ENCODE results near the gene DIAPH1. TPM values are rescaled to one million over a fixed set of nuclear protein-coding genes. Genes with fewer than 3 reads are reported as not detected.

The DIAPH1 gene
- total RNA-seq, 1 donor from 2014 or later: 63.5 TPM

- Mint-ChIP-seq H3K4me1 (ENCODE audit: low read depth) (peaks cover 9% of the 10 kb centered on the region), H3K4me3 (ENCODE audit: low read depth) (no peak overlapping the region), H3K27ac (no peak overlapping the region), H3K9me3 (ENCODE audit: low read depth) (no peaks in the 10 kb centered on the region), H3K36me3 (ENCODE audit: insufficient read depth) (peaks cover 8% of the 10 kb centered on the region), H3K27me3 (no peaks in the 10 kb centered on the region)
- DNase-seq (ENCODE audit: low spot score, unreplicated experiment): no peak
- TF ChIP-seq, protein P1, sequence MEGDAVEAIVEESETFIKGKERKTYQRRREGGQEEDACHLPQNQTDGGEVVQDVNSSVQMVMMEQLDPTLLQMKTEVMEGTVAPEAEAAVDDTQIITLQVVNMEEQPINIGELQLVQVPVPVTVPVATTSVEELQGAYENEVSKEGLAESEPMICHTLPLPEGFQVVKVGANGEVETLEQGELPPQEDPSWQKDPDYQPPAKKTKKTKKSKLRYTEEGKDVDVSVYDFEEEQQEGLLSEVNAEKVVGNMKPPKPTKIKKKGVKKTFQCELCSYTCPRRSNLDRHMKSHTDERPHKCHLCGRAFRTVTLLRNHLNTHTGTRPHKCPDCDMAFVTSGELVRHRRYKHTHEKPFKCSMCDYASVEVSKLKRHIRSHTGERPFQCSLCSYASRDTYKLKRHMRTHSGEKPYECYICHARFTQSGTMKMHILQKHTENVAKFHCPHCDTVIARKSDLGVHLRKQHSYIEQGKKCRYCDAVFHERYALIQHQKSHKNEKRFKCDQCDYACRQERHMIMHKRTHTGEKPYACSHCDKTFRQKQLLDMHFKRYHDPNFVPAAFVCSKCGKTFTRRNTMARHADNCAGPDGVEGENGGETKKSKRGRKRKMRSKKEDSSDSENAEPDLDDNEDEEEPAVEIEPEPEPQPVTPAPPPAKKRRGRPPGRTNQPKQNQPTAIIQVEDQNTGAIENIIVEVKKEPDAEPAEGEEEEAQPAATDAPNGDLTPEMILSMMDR (IDR thresholded peaks at IDR 0.05; ENCODE audit: unreplicated experiment): no peak
These were observed 28.7 kb downstream of the DIAPH1 start for GRCh38 chr5:141590127-141590526.

- Mint-ChIP-seq H3K4me3 (ENCODE audit: low read depth) (no peak overlapping the region), H3K36me3 (ENCODE audit: insufficient read depth) (peaks cover 19% of the 10 kb centered on the region), H3K27ac (no peak overlapping the region), H3K4me1 (ENCODE audit: low read depth) (peaks cover 9% of the 10 kb centered on the region), H3K9me3 (ENCODE audit: low read depth) (no peaks in the 10 kb centered on the region), H3K27me3 (no peaks in the 10 kb centered on the region)
- no peak for DNase-seq (ENCODE audit: low spot score, unreplicated experiment)
- TF ChIP-seq, protein P1 (IDR thresholded peaks at IDR 0.05; ENCODE audit: unreplicated experiment): no peak
These were observed 32.6 kb downstream of the DIAPH1 start for GRCh38 chr5:141586246-141586645.

- TF ChIP-seq, protein P1 (IDR thresholded peaks at IDR 0.05; ENCODE audit: unreplicated experiment): no peak
- Mint-ChIP-seq H3K9me3 (ENCODE audit: low read depth) (no peaks in the 10 kb centered on the region), H3K27ac (no peak overlapping the region), H3K4me3 (ENCODE audit: low read depth) (no peak overlapping the region), H3K27me3 (no peaks in the 10 kb centered on the region), H3K36me3 (ENCODE audit: insufficient read depth) (peaks cover 20% of the 10 kb centered on the region), H3K4me1 (ENCODE audit: low read depth) (peaks cover 7% of the 10 kb centered on the region)
- no peak for DNase-seq (ENCODE audit: low spot score, unreplicated experiment)
These were observed 33.2 kb downstream of the DIAPH1 start for GRCh38 chr5:141585594-141585993.

DNA sequence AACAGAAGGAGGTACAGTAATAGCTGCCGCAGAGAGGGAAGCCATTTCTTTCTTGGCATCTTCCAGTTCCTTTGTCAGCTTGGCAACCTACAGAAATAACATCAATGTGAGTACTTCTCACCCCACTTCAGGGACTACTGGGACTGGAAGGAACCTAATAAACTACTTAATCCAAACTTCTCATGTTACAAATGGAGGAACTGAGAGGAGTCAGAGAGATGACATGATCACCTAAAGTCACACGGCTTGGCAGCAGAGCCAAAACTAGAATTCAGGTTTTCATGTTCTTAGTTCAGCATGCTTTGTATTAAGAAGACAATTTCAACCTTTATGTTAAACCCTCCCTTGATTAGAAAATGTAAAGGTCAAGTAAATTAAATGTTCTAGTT is 44.7 kb downstream of the DIAPH1 start:
- TF ChIP-seq, protein P1 (IDR thresholded peaks at IDR 0.05; ENCODE audit: unreplicated experiment): no peak
- Mint-ChIP-seq H3K27ac (no peak overlapping the region), H3K4me3 (ENCODE audit: low read depth) (no peak overlapping the region), H3K9me3 (ENCODE audit: low read depth) (no peaks in the 10 kb centered on the region), H3K4me1 (ENCODE audit: low read depth) (no peaks in the 10 kb centered on the region), H3K27me3 (no peaks in the 10 kb centered on the region), H3K36me3 (ENCODE audit: insufficient read depth) (peaks cover 31% of the 10 kb centered on the region)
- no peak for DNase-seq (ENCODE audit: low spot score, unreplicated experiment)

DNA sequence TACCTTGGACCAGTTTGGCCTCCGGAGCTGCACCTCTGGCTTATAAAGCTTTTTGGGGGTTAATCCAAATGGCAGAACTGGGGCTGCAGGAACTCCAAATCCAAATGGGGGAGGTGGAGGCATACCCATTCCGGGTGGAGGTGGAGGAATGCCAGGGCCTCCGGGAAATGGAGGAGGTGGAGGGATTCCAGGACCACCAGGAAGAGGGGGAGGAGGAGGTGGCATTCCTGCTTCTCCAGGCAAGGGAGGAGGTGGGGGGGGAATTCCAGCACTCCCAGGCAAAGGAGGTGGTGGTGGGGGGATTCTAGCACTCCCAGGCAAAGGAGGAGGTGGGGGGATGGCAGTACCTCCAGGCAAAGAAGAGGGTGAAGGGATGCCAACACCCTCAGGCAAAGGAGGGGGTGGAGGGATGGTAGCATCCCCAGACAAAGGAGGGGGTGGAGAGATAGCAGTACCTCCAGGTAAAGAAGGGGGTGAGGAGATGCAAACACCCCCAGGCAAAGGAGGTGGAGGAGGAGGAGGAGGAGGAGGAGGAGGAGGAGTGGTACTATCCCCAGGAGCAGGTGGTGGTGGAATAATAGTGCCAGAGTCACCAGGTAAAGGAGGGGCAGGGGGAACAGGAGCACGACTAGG is 45.2 kb downstream of the DIAPH1 start:
- Mint-ChIP-seq H3K9me3 (ENCODE audit: low read depth) (no peaks in the 10 kb centered on the region), H3K27me3 (no peaks in the 10 kb centered on the region), H3K4me1 (ENCODE audit: low read depth) (no peaks in the 10 kb centered on the region), H3K4me3 (ENCODE audit: low read depth) (no peak overlapping the region), H3K36me3 (ENCODE audit: insufficient read depth) (peaks cover 27% of the 10 kb centered on the region), H3K27ac (no peak overlapping the region)
- no peak for DNase-seq (ENCODE audit: low spot score, unreplicated experiment)
- TF ChIP-seq, protein P1 (IDR thresholded peaks at IDR 0.05; ENCODE audit: unreplicated experiment): no peak
